ENCODE results near the gene FNDC1. TPM values are rescaled to one million over a fixed set of nuclear protein-coding genes. Genes with fewer than 3 reads are reported as not detected.

FNDC1 gene
- total RNA-seq, 1 donor from 2014 or later: 0.10 TPM

DNA sequence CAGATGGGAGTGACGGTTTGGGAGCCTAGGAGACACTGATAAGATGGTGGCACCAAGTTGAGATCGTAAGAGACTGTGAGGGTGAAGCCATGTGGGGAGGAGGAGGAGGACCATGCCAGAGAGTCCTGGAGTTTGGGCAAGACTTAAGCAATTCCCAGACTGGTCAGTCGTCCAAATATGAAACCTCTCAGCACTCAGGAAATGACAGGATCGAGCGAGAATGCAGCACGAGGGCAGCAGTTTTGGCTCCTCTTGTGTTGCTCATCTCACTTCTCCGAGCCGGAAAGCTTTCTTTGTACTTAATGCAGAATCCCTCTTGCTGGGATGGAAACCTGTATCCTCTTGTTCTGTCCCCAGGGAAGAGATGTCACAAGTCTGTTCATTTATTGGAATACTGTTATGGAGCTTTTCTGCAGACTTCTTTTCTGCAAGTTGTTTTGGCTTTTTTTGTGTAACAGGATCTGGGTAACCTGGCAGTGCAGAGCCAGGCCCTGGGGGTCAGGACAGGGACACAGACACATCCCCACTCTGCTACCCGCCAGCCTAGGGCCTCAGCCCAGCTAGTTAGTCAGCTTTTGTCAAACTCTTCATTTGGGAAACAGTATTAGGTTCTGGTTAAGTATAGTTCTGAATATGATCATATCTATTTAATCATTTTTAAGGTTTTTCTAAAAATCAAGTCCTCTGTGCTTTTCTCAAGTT lies 34.3 kb downstream of the FNDC1 start:
- DNase-seq (ENCODE audit: low spot score) (no peak), ATAC-seq (no peak)

- ATAC-seq: no peak
- no peak for DNase-seq (ENCODE audit: low spot score)
Measured at GRCh38 chr6:159204605-159205004, 35.4 kb downstream of the FNDC1 start.

DNA sequence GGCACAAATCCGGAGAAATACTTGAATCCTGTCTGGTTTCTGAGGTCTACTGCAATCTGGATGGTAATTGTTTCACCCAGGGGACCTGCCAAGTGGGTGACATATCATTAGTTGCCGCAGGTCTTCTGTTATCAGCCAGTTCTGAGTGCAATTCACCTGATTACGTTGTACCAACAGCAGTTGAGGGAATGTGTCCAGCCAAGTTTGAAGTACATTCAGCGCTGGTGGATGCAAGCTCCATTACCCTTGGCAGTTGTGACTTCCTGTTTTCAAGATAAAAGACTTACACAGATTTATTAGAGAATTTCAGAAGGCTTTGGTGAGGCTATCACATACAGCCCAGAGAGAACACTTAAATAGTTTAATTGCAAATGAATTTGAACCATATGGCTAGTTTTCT lies 42.8 kb downstream of the FNDC1 start:
- no peak for ATAC-seq
- no peak for DNase-seq (ENCODE audit: low spot score)

GRCh38 chr6:159212525-159213280 lies 43.5 kb downstream of the FNDC1 start:
- ATAC-seq (no peak), DNase-seq (ENCODE audit: low spot score) (no peak)

DNA sequence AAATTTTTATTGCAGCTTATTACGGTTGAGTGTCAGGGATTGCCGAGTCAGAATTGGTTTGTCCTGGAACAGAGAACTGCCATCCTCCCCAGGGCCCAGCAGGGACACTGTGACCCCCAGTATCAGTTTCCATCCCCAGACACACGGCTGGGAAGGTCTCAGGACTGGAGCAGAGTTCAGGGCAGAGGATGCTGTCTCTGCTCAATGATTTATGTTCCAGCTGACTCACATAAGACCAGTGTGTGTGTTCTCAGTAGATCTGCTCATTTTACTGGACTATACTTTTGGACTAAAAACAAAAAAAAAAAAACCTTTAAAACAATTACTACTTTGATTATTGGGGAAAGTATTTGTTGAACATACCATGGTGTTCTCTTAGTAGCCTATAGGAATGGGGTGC lies 44.2 kb downstream of the FNDC1 start:
- no peak for ATAC-seq
- DNase-seq (ENCODE audit: low spot score): no peak

- ATAC-seq (no peak), DNase-seq (ENCODE audit: low spot score) (no peak)
Measured at GRCh38 chr6:159214281-159214680, 45.1 kb downstream of the FNDC1 start.

DNA sequence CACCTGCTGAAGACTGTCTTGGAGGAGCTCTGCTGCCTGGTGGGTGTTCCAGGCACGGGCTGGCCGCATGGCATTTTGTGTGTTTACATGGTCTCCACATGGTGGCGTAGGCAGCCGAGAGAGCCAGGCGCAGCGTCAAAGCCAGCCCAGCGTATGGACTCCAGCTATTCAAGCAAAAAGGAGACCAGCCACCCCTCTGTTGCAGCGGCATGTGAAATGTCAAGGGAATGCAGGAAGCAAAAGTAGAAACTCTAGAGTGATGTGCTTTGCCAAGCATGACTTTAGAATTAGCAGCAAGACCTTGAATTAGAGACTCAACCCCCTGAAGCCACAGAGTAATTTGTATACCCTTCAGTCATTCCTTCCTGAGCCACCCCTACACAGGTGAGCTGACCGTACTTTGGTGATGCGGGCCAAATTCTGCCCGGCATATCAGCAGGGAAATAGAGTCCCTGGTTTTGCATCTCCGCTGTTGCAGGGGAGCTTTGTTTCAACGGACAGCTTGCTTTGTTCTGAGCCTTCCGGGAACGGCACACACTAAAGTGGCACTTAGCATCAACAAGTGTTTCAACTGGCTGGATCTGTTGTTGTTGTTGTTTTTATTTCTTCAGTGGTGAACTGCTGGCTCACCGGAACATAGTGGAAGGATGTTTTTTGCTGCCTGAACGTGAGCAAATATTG lies 48.5 kb downstream of the FNDC1 start:
- DNase-seq (ENCODE audit: low spot score): no peak
- ATAC-seq: peak; percentile 96

GRCh38 chr6:159220093-159220492 lies 50.9 kb downstream of the FNDC1 start:
- DNase-seq (ENCODE audit: low spot score): no peak
- ATAC-seq: no peak

DNA sequence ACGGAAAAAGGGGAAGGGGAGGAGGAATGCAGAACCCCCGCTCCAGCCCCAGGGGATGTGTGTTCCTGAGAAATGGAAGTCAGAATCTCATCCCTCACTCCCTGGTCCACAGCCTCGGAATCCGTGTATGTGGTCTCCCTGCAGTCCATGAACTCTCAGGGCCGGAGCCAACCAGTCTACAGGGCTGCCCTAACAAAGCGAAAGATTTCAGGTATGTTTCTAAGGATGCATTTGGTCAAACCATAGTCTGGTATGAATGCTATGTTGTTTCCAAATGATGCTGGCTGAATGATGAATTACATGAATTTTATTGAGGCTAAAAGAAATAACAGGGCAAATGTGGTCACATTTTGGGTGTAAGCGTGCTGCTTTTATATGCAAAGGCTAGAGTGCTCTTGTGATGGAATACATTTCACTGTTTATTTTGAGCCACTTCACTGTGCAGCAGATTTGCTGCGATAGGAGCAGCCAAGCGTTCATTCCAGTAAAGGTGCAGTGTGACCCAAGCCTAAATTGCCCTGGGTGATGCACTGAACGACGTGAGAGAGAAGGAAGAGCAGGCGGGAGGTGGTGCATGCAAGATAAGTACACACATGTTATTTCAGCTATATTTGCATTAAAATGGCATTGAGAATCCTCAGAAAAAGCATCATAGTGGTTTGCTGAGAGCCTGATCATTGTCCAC lies 52.4 kb downstream of the FNDC1 start:
- DNase-seq (ENCODE audit: low spot score) (no peak), ATAC-seq (no peak)

DNA sequence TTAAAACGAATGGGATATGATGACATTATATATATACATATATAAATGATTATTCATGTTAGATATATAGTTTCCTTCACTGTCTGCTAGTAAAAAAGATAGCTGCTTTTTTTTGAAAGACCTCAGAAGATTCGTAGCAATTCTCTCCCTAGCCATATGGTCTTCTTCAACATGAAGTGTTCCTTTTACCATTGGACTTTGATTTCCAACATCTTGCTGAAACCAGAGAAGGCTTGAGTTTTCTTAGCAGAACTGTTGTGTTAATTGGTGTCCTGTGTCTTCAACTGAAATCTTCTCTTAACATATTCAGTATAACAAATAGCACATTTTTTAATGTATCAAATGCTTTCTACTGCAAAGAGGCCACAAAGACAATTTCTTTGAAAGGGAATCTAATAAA lies 55.3 kb downstream of the FNDC1 start:
- DNase-seq (ENCODE audit: low spot score) (no peak), ATAC-seq (no peak)

- no peak for DNase-seq (ENCODE audit: low spot score)
Measured at GRCh38 chr6:159229651-159230051, 60.5 kb downstream of the FNDC1 start.

DNA sequence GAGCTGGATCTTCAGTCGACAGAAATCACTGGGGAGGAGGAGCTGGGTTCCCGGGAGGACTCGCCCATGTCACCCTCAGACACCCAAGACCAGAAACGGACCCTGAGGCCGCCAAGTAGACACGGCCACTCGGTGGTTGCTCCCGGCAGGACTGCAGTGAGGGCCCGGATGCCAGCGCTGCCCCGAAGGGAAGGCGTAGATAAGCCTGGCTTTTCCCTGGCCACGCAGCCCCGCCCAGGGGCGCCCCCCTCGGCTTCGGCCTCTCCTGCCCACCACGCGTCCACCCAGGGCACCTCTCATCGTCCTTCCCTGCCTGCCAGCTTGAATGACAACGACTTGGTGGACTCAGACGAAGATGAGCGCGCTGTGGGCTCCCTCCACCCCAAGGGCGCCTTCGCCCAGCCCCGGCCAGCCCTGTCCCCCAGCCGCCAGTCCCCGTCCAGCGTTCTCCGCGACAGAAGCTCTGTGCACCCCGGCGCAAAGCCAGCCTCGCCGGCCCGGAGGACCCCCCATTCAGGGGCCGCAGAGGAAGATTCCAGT lies 63.0 kb downstream of the FNDC1 start:
- DNase-seq (ENCODE audit: low spot score): no peak
- no peak for ATAC-seq

More at GRCh38 chr6:159229651-159230051, 60.5 kb downstream of the FNDC1 start:
- ATAC-seq: no peak

GRCh38 chr6:159232751-159233150 lies 63.6 kb downstream of the FNDC1 start:
- no peak for ATAC-seq
- no peak for DNase-seq (ENCODE audit: low spot score)

DNA sequence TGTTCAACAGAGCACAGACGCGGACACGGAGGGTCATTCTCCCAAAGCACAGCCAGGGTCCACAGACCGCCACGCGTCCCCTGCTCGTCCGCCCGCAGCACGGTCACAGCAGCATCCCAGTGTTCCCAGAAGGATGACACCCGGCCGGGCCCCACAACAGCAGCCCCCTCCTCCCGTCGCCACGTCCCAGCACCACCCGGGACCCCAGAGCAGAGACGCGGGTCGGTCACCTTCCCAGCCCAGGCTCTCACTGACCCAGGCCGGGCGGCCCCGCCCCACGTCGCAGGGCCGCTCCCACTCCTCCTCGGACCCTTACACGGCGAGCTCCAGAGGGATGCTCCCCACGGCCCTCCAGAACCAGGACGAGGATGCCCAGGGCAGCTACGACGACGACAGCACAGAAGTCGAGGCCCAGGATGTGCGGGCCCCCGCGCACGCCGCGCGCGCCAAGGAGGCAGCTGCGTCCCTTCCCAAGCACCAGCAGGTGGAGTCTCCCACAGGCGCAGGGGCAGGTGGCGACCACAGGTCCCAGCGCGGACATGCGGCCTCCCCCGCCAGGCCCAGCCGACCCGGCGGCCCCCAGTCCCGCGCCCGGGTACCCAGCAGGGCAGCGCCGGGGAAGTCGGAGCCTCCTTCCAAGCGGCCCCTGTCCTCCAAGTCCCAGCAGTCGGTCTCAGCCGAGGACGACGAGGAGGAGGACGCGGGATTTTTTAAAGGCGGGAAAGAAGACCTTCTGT lies 64.3 kb downstream of the FNDC1 start:
- ATAC-seq: peak; percentile 76
- no peak for DNase-seq (ENCODE audit: low spot score)

GRCh38 chr6:159234102-159234553 lies 64.9 kb downstream of the FNDC1 start:
- ATAC-seq (no peak), DNase-seq (ENCODE audit: low spot score) (no peak)

DNA sequence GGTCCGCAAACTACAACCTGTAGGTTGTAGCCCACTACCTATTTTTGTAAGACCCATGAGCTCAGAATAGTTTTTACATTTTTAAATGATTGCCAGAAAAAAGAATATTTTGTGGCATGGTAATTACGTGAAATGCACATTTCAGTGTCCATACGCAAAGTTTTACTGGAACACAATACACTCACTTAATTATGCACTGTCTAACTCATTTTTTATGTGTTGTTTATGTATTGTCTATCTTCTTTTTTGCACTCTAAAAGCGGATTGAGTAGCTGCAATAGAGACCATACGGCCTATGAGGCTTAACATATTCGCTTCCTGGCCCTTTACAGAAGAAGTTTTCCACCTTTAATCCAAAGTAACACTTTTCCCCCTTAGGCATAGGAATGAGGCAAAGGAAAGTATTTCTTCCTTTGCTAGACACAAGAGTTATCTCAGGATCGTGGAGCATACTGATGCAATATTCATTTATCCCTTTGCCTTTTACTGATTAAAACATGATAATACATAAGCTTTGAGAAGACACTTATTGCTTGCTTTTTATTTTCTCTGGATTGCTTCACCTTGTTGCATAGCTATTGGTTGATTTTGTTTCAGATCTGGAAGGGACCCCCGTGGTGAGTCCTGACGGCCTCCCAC lies 69.8 kb downstream of the FNDC1 start:
- ATAC-seq (no peak), DNase-seq (ENCODE audit: low spot score) (no peak)

- ATAC-seq (no peak), DNase-seq (ENCODE audit: low spot score) (no peak)
Measured at GRCh38 chr6:159249128-159249527, 79.9 kb downstream of the FNDC1 start.

GRCh38 chr6:159249752-159250151 lies 80.6 kb downstream of the FNDC1 start:
- ATAC-seq (no peak), DNase-seq (ENCODE audit: low spot score) (no peak)

GRCh38 chr6:159250633-159251032 lies 81.4 kb downstream of the FNDC1 start:
- ATAC-seq: no peak
- DNase-seq (ENCODE audit: low spot score): no peak
